Spleen (tissue), 11 donors: ENCODE data around the gene CMYA5. TPM values are rescaled to one million over a fixed set of nuclear protein-coding genes. Genes with fewer than 3 reads are reported as not detected.

Source experiments
- DNase-seq: peaks from one replicate; pipeline ENCODE4 v3.0.0-alpha.2; 2020
- H3K27ac ChIP-seq, 8 donors: fragments of 200-600 bp; sonication (generic) in 7 of 8; 1 replicate in 4 of 8; 2 replicates in 4 of 8; pipeline versions ENCODE4 v1.5.0 to v1.8.0; 2016 to 2021; ENCODE audit warnings: inconsistent platforms in 4 of 8, mild to moderate bottlenecking in 4 of 8, moderate library complexity in 1 of 8
- H3K27me3 ChIP-seq, 7 donors: fragments of 200-600 bp; sonication (generic) in 6 of 7; replicated peaks in 1 of 7; 1 replicate in 4 of 7; 2 replicates in 3 of 7; pipeline versions ENCODE4 v1.5.0 to v1.8.0; 2016 to 2021; ENCODE audit warnings: inconsistent platforms in 3 of 7, mild to moderate bottlenecking in 1 of 7
- H3K36me3 ChIP-seq, 6 donors: fragments of 200-600 bp; sonication (generic) in 5 of 6; 1 replicate in 4 of 6; 2 replicates in 2 of 6; pipeline versions ENCODE4 v1.5.0 to v1.8.0; 2016 to 2021; ENCODE audit warnings: inconsistent platforms in 2 of 6
- H3K4me1 ChIP-seq, 6 donors: fragments of 200-600 bp; sonication (generic) in 5 of 6; 1 replicate in 3 of 6; 2 replicates in 3 of 6; pipeline versions ENCODE4 v1.5.0 to v1.8.0; 2016 to 2021; ENCODE audit warnings: inconsistent platforms in 3 of 6
- H3K4me3 ChIP-seq, 8 donors: fragments of 200-600 bp; sonication (generic) in 7 of 8; 1 replicate in 4 of 8; 2 replicates in 4 of 8; pipeline versions ENCODE4 v1.5.0 to v1.8.0; 2016 to 2021; ENCODE audit warnings: inconsistent platforms in 4 of 8, mild to moderate bottlenecking in 4 of 8, moderate library complexity in 2 of 8
- H3K9me3 ChIP-seq, 8 donors: fragments of 200-600 bp; sonication (generic) in 7 of 8; 1 replicate in 4 of 8; 2 replicates in 4 of 8; pipeline versions ENCODE4 v1.5.0 to v1.8.0; 2016 to 2021; ENCODE audit warnings: inconsistent platforms in 4 of 8
- POLR2A ChIP-seq, 3 donors: fragments of 450-650 bp; IDR thresholded peaks; one replicate each; pipeline ENCODE4 v1.5.1; 2017; ENCODE audit warnings: antibody characterized with exemption in 3 of 3, mild to moderate bottlenecking in 1 of 3
- POLR2AphosphoS5 ChIP-seq, 3 donors: sonication (generic); formaldehyde crosslinking; IDR thresholded peaks; one replicate each; pipeline ENCODE4 v1.5.1; 2017; ENCODE audit warnings: antibody characterized with exemption in 3 of 3
- WGBS, 5 donors: extraction: QIAGEN DNeasy Blood & Tissue Kit in 3 of 5; methylation state at CpG; one replicate each; pipeline versions ENCODE4 v1.1.5 to v1.1.7; 2013 to 2018; 5-methylcytosine and 5-hydroxymethylcytosine counted together
- intact Hi-C: fragments of 100-400 bp; cut with DNase I; formaldehyde crosslinking; loops from one replicate; pipeline ENCODE4 v1.15.0; 2023; ENCODE audit warnings: low total_unique reads
- polyA plus RNA-seq, 3 donors: library from polyadenylated mRNA; stranded (reverse); fragments of 200-250 nt; gene quantifications; one replicate each; pipeline ENCODE4 v1.2.1, GENCODE V29; 2013
- total RNA-seq, 7 donors: library from RNA; depleted of rRNA in 3 of 7; stranded (reverse); fragments of >200 nt in 3 of 7; fragmentation: NEBNext Ultra II Directional in 4 of 7; extraction: Animal tissue kit (Norgen Biotek cat#: 25700) in 4 of 7; gene quantifications; one replicate each; pipeline versions ENCODE4 v1.1.0 to v1.2.1, GENCODE V29; 2016 to 2021
- TF ChIP-seq, protein P1 (sequence below), 11 experiments: fragments of 200-600 bp in 7 of 11; fragments of 450-650 bp in 4 of 11; sonication (generic) in 4 of 11; IDR thresholded peaks in 8 of 11; conservative IDR thresholded peaks in 3 of 11; 1 replicate in 7 of 11; 2 replicates in 4 of 11; pipeline versions ENCODE4 v1.4.0 to v1.8.0; 2016 to 2021; ENCODE audit warnings: antibody characterized with exemption in 11 of 11, inconsistent platforms in 4 of 11, mild to moderate bottlenecking in 1 of 11
- donor health status: healthy with polysubstance abuse.
- donor health status: DM: no; HTN: no; CAD: no; lungs with moderate emphysema.
- donor health status: DM: no; HTN: no; CAD: no.
- donor health status: Bipolar disorder and iron deficiency.
- donor health status: healthy.
- donor health status: DM: no; HTN: no; CAD: no.
- donor health status: DM: yes; HTN: yes; CAD: no.

Gene CMYA5
- total and polyA plus RNA-seq, 10 donors: 0.13 to 0.85 (median 0.28) TPM

DNA sequence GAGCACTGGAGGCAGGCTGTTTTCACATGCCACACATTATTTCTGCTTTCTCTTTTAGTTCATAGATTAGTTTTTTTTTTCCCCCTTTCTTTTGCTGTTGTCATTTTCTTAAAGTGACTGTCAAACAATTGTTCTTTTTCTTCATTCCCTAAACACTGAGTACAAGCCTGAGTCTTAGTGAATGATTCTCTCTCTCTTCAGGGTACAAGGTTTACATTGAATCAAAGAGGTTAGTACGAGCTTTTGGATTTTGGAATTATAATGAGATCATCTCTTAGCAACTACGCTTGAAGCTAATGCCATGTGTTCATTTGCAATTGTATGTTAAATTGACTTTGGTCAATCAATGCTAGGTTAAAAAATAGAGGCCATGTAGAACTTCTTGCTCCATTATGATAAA, 125.1 kb downstream of the CMYA5 start:
- intact Hi-C loops: no loop called here
- Histone ChIP-seq H3K27me3 (peaks cover 0 to 4% (median 0%) of the 10 kb centered on the region in 7 donors), H3K4me1 (no peaks in the 10 kb centered on the region), H3K36me3 (no peaks in the 10 kb centered on the region), H3K9me3 (peaks cover 0 to 13% (median 7%) of the 10 kb centered on the region in 8 donors), H3K27ac (no peak overlapping the region), H3K4me3 (no peak overlapping the region)
- no peak for DNase-seq
- TF ChIP-seq POLR2A (IDR thresholded peaks at IDR 0.05) (no peak), POLR2AphosphoS5 (IDR thresholded peaks at IDR 0.05) (no peak)
- TF ChIP-seq, protein P1, sequence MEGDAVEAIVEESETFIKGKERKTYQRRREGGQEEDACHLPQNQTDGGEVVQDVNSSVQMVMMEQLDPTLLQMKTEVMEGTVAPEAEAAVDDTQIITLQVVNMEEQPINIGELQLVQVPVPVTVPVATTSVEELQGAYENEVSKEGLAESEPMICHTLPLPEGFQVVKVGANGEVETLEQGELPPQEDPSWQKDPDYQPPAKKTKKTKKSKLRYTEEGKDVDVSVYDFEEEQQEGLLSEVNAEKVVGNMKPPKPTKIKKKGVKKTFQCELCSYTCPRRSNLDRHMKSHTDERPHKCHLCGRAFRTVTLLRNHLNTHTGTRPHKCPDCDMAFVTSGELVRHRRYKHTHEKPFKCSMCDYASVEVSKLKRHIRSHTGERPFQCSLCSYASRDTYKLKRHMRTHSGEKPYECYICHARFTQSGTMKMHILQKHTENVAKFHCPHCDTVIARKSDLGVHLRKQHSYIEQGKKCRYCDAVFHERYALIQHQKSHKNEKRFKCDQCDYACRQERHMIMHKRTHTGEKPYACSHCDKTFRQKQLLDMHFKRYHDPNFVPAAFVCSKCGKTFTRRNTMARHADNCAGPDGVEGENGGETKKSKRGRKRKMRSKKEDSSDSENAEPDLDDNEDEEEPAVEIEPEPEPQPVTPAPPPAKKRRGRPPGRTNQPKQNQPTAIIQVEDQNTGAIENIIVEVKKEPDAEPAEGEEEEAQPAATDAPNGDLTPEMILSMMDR (IDR thresholded peaks at IDR 0.05 in 8 of 11, conservative IDR thresholded peaks at IDR 0.05 in 3 of 11): no peak
- WGBS, 5 donors: 76 to 91% (median 79%) methylated on average over 2 of the region's 2 CpGs

DNA sequence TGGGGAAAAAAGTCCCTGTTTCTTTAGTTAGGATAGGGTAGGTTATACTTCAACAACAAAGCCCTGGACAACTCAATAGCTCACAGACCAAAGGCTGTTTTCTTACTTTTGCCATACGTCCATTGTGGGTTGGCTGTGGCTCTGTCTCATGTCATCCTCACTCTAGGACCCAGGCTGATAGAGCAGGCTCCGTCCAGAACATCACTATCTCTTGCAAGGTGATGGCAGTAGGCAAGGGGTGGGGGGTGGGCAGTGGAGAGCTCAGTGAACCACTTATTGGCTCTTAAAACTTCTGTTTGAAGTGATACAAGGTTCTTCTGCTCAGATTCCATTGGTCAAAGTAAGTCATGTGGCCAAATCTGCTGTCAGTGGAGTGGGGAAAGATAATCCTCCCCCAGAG, 126.4 kb downstream of the CMYA5 start:
- DNase-seq: no peak
- Histone ChIP-seq H3K4me1 (no peaks in the 10 kb centered on the region), H3K36me3 (no peaks in the 10 kb centered on the region), H3K4me3 (no peak overlapping the region), H3K27ac (no peak overlapping the region), H3K9me3 (peaks cover 0 to 13% (median 7%) of the 10 kb centered on the region in 8 donors), H3K27me3 (peaks cover 0 to 4% (median 0%) of the 10 kb centered on the region in 7 donors)
- TF ChIP-seq, protein P1 (IDR thresholded peaks at IDR 0.05 in 8 of 11, conservative IDR thresholded peaks at IDR 0.05 in 3 of 11): no peak
- no peak for TF ChIP-seq POLR2AphosphoS5 (IDR thresholded peaks at IDR 0.05)
- no peak for TF ChIP-seq POLR2A (IDR thresholded peaks at IDR 0.05)
- WGBS, 5 donors: 65 to 91% (median 82%) methylated on average over 2 of the region's 2 CpGs
- intact Hi-C loops: no loop called here

DNA sequence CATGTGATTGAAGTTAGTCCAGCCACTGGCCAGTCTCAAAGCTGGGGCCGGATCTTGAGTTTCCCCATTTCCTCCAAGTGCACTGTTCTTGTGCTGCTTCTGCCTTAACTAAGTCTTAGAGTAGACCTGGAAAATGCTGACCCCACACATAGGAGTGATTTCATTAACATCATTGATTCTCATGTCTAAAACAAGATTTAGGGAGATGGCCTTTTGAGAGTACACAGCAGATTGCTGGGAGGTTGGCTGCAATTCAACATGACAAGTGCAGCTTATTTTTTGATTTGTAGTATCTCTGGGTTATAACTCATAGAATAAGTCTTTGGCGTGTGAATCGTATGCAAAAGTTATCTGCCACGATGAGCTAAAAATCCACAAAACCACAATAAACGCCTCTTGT, 131.0 kb downstream of the CMYA5 start:
- no peak overlapping the region for H3K27ac ChIP-seq
- no peaks in the 10 kb centered on the region for H3K36me3 ChIP-seq
- WGBS, 5 donors: 88 to 93% (median 91%) methylated on average over 5 of the region's 5 CpGs
- intact Hi-C loops: no loop called here
- no peaks in the 10 kb centered on the region for H3K27me3 ChIP-seq
- no peaks in the 10 kb centered on the region for H3K4me1 ChIP-seq
- peaks cover 0 to 13% (median 7%) of the 10 kb centered on the region in 8 donors for H3K9me3 ChIP-seq
- no peak overlapping the region for H3K4me3 ChIP-seq
- TF ChIP-seq, protein P1 (IDR thresholded peaks at IDR 0.05 in 8 of 11, conservative IDR thresholded peaks at IDR 0.05 in 3 of 11): no peak
- no peak for TF ChIP-seq POLR2AphosphoS5 (IDR thresholded peaks at IDR 0.05)
- no peak for TF ChIP-seq POLR2A (IDR thresholded peaks at IDR 0.05)
- no peak for DNase-seq

- peaks cover 0 to 1% (median 0%) of the 10 kb centered on the region in 8 donors for H3K9me3 ChIP-seq
- no peak overlapping the region for H3K4me3 ChIP-seq
- intact Hi-C loops: no loop called here
- no peaks in the 10 kb centered on the region for H3K36me3 ChIP-seq
- H3K27me3 ChIP-seq: peaks cover 0 to 6% (median 0%) of the 10 kb centered on the region in 7 donors
- H3K4me1 ChIP-seq: no peaks in the 10 kb centered on the region
- no peak for DNase-seq
- TF ChIP-seq POLR2AphosphoS5 (IDR thresholded peaks at IDR 0.05) (no peak), POLR2A (IDR thresholded peaks at IDR 0.05) (no peak)
- TF ChIP-seq, protein P1 (IDR thresholded peaks at IDR 0.05 in 8 of 11, conservative IDR thresholded peaks at IDR 0.05 in 3 of 11): no peak
- WGBS, 5 donors: 68 to 84% (median 76%) methylated on average over 2 of the region's 2 CpGs
- H3K27ac ChIP-seq: no peak overlapping the region
These were observed 134.8 kb downstream of the CMYA5 start for GRCh38 chr5:79824444-79824843.
